SK-N-SH treated with all-trans-retinoic acid at 6 μM for 48 hours (cell line): Measurements from ENCODE around the gene ITCH.
"Not testable (repeated sequence)": the region's sequence is repeated elsewhere in the genome, so short reads cannot be mapped to it uniquely, and the experiment has no call there.

ENCODE experiments used
- ATAC-seq: fragments of 200-7000 bp; cut with Tn5 transposase; 3 replicates; pipeline ENCODE4 v1.9.1; 2020; ENCODE audit warnings: mild to moderate bottlenecking, moderate library complexity
- BACH2 ChIP-seq: fragments of 250-450 bp; sonication (Bioruptor Pico); IDR thresholded peaks from 2 replicates; pipeline ENCODE4 v1.9.0; 2021; ENCODE audit warnings: mild to moderate bottlenecking, borderline replicate concordance
- CREB5 ChIP-seq: fragments of 250-450 bp; sonication (Bioruptor Pico); IDR thresholded peaks from 2 replicates; pipeline ENCODE4 v1.5.1; 2020; ENCODE audit warnings: low read depth, mild to moderate bottlenecking, moderate library complexity
- CSDC2 ChIP-seq: fragments of 250-450 bp; sonication (Bioruptor Pico); IDR thresholded peaks from 2 replicates; pipeline ENCODE4 v1.5.0; 2020; ENCODE audit warnings: mild to moderate bottlenecking, moderate library complexity
- CSRNP3 ChIP-seq: fragments of 250-450 bp; sonication (Bioruptor Pico); IDR thresholded peaks from 2 replicates; pipeline ENCODE4 v1.5.1; 2021; ENCODE audit warnings: mild to moderate bottlenecking, moderate library complexity
- ESRRG ChIP-seq: fragments of 250-450 bp; sonication (Bioruptor Pico); IDR thresholded peaks from 2 replicates; pipeline ENCODE4 v1.6.1; 2021; ENCODE audit warnings: mild to moderate bottlenecking
- GLIS3 ChIP-seq: fragments of 250-450 bp; sonication (Bioruptor Pico); IDR thresholded peaks from 2 replicates; pipeline ENCODE4 v1.5.0; 2020; ENCODE audit warnings: mild to moderate bottlenecking, moderate library complexity
- ISL1 ChIP-seq: fragments of 250-450 bp; sonication (Bioruptor Pico); IDR thresholded peaks from 2 replicates; pipeline ENCODE4 v2.1.2; 2022; ENCODE audit warnings: mild to moderate bottlenecking, moderate library complexity
- OSR1 ChIP-seq: fragments of 250-450 bp; sonication (Bioruptor Pico); IDR thresholded peaks from 2 replicates; pipeline ENCODE4 v1.8.0; 2022; ENCODE audit warnings: moderate library complexity, mild to moderate bottlenecking, inconsistent platforms
- PATZ1 ChIP-seq: fragments of 250-450 bp; sonication (Bioruptor Pico); IDR thresholded peaks from 2 replicates; pipeline ENCODE4 v1.8.0; 2020; ENCODE audit warnings: mild to moderate bottlenecking, moderate library complexity, borderline replicate concordance
- POU6F1 ChIP-seq: fragments of 250-450 bp; sonication (Bioruptor Pico); IDR thresholded peaks from 2 replicates; pipeline ENCODE4 v1.8.0; 2021; ENCODE audit warnings: low read depth, mild to moderate bottlenecking, moderate library complexity, borderline replicate concordance
- PPARA ChIP-seq: fragments of 250-450 bp; sonication (Bioruptor Pico); IDR thresholded peaks from 2 replicates; pipeline ENCODE4 v1.5.0; 2020; ENCODE audit warnings: mild to moderate bottlenecking, borderline replicate concordance
- RARB ChIP-seq: fragments of 250-450 bp; sonication (Bioruptor Pico); IDR thresholded peaks from 2 replicates; pipeline ENCODE4 v1.8.0; 2021; ENCODE audit warnings: mild to moderate bottlenecking, moderate library complexity
- SNAI2 ChIP-seq: fragments of 250-450 bp; sonication (Bioruptor Pico); IDR thresholded peaks from 2 replicates; pipeline ENCODE4 v1.5.0; 2020; ENCODE audit warnings: mild to moderate bottlenecking, moderate library complexity
- TCF4 ChIP-seq: fragments of 250-450 bp; sonication (Bioruptor Pico); IDR thresholded peaks from 2 replicates; pipeline ENCODE4 v1.8.0; 2021; ENCODE audit warnings: mild to moderate bottlenecking, moderate library complexity, borderline replicate concordance
- TOX ChIP-seq: fragments of 250-450 bp; sonication (Bioruptor Pico); IDR thresholded peaks from 2 replicates; pipeline ENCODE4 v1.8.0; 2021; ENCODE audit warnings: mild to moderate bottlenecking, moderate library complexity, borderline replicate concordance
- TSHZ2 ChIP-seq: fragments of 250-450 bp; sonication (Bioruptor Pico); IDR thresholded peaks from 2 replicates; pipeline ENCODE4 v1.5.0; 2020; ENCODE audit warnings: mild to moderate bottlenecking, moderate library complexity
- ZC3H10 ChIP-seq: fragments of 250-450 bp; sonication (Bioruptor Pico); IDR thresholded peaks from 2 replicates; pipeline ENCODE4 v1.5.1; 2021; ENCODE audit warnings: mild to moderate bottlenecking, moderate library complexity
- ZFP3 ChIP-seq: fragments of 250-450 bp; sonication (Bioruptor Pico); IDR thresholded peaks from 2 replicates; pipeline ENCODE4 v1.5.0; 2020; ENCODE audit warnings: mild to moderate bottlenecking, moderate library complexity
- ZFP30 ChIP-seq: fragments of 450-650 bp; formaldehyde crosslinking; IDR thresholded peaks from 2 replicates; pipeline ENCODE4 v1.5.0; 2022; ENCODE audit warnings: mild to moderate bottlenecking, moderate library complexity
- ZNF565 ChIP-seq: fragments of 450-650 bp; formaldehyde crosslinking; conservative IDR thresholded peaks from 2 replicates; pipeline ENCODE4 v1.5.0; 2020; ENCODE audit warnings: low read depth, mild to moderate bottlenecking, moderate library complexity
- ZNF70 ChIP-seq: fragments of 450-650 bp; formaldehyde crosslinking; IDR thresholded peaks from 2 replicates; pipeline ENCODE4 v1.5.0; 2020; ENCODE audit warnings: mild to moderate bottlenecking, moderate library complexity
- ZNF8 ChIP-seq: fragments of 450-650 bp; formaldehyde crosslinking; IDR thresholded peaks from 2 replicates; pipeline ENCODE4 v1.5.0; 2020; ENCODE audit warnings: mild to moderate bottlenecking, moderate library complexity

Gene ITCH

GRCh38 chr20:34328928-34329677 is 34.0 kb upstream of the ITCH start:
- no peak for ATAC-seq
- TF ChIP-seq OSR1 (CRISPR knock-in tag) (no peak), TOX (CRISPR knock-in tag) (no peak), TSHZ2 (CRISPR knock-in tag) (no peak), ZC3H10 (no peak), ISL1 (CRISPR knock-in tag) (no peak), ZFP3 (CRISPR knock-in tag) (no peak), POU6F1 (CRISPR knock-in tag) (no peak), RARB (no peak), ZNF8 (no peak), GLIS3 (CRISPR knock-in tag) (no peak), ZNF565 (CRISPR knock-in tag) (no peak), CREB5 (CRISPR knock-in tag) (no peak), PPARA (CRISPR knock-in tag) (no peak), CSDC2 (CRISPR knock-in tag) (no peak), TCF4 (no peak), BACH2 (CRISPR knock-in tag) (no peak), SNAI2 (CRISPR knock-in tag) (no peak), ZFP30 (CRISPR knock-in tag) (no peak), CSRNP3 (CRISPR knock-in tag) (no peak)

GRCh38 chr20:34330861-34331544 is 32.1 kb upstream of the ITCH start:
- not testable (repeated sequence) for ATAC-seq

GRCh38 chr20:34331838-34332237 is 31.2 kb upstream of the ITCH start:
- no peak for ATAC-seq
- TF ChIP-seq ISL1 (CRISPR knock-in tag) (no peak), ESRRG (no peak), TOX (CRISPR knock-in tag) (no peak), TCF4 (no peak), ZNF70 (CRISPR knock-in tag) (no peak), GLIS3 (CRISPR knock-in tag) (no peak), CSDC2 (CRISPR knock-in tag) (no peak), SNAI2 (CRISPR knock-in tag) (no peak), CSRNP3 (CRISPR knock-in tag) (no peak), PATZ1 (CRISPR knock-in tag) (no peak), ZNF565 (CRISPR knock-in tag) (no peak), POU6F1 (CRISPR knock-in tag) (no peak), RARB (no peak)
